NCI-H1105 treated with DMSO at 0.1 percent for 48 hours (cell line): Measurements from ENCODE around the gene IRF4.
"Not testable (repeated sequence)": the region's sequence is repeated elsewhere in the genome, so short reads cannot be mapped to it uniquely, and the experiment has no call there.

Source experiments
- DNase-seq: peaks from one replicate; lab custom pipeline; 2025; lab: John Stamatoyannopoulos, UW

Gene IRF4

DNA sequence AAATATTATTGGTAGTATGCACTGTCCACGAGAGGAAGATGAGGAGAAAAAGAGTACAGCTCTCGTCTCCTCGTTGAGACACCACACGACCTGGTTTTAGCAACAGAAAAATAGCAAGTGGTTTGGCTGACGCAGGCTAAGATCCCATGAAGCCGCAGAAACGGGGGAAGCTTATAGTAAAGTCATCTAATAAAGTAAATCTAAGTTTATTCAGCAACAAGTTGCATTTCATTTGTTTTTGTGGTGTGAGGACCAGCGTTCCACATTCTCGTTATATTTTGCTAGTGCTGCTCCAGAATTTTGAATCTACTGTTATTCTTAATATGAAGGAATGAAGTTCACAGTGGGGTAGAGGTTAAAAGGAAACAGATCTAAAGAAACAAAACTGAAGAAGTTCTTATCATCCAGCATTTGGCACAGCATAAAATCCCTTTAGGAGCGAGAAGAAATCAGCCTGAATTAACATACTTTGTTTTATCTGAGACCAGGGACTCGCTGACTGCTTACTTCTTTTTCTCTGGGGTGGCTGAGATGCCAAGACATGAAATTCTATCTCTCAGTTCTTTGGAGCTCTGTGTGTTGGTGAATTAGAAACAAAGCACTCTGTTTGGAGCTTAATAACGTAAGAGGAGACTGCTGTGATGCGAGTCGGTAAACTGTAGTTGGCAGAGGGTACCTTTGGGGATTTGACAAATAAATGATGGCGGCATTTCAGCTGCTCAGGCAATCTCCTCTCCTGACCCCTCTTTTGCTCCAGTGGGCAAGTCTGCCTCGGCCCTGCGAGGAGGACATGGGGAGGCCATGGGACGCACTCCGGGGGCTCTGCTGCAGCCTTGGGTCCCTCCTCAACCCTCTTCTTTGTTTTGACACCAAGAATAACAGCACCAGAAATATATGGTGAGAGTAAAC is 24.9 kb upstream of the IRF4 start:
- no peak for DNase-seq

DNA sequence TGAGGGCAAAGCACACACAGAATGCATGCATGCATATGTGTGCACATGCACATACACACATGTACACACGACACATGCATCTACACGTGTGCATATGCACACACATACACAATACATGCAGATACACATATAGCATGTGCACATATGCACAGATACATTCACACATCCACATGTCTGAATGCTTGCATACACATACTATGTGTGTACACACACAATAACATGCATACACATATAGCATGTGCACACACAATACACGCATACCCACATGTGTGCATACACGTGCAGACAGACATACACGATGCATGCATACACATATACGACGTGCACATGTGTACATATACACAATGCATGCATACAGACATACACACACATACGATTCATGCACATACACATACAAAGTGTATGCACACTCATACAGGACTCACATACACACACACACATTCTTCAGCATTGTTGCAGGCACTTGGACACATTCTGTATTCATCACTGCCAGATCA is 24.2 kb upstream of the IRF4 start:
- DNase-seq, result no peak

DNA sequence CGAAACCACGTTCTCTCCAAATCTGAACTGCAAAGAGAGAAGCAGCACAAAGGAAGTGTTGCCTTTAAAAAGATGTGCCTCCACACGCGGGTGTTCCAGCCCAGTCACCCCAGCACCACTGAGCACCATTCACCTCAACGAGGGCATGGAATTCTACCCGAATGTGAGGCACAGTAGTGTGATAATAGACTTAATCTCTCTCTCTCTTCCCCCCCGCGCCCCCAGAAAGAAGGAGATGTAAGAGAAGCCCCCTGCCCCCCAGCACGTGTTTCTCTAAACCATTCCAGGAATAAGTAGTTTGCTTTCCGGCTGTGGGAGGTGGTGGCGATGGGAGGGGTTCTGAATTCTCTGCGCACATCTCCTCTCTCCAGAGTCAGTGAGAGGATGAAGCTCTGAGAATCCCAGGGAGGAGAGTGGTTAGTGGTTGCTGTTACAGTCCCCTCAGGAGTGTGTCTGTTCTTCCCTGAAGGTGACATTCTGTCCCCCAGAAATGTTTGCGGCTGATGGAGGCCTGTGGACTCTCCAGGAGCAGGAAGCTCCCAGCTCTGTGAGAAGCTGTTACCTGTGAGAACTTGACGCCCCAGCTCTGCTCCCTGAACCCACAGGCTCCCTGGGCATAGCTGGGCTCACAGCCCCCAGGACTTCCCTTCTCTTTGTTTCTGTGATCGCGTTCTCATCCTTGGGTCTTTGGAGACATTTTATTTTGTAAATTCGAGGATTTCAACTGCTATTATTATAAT is 23.5 kb upstream of the IRF4 start:
- no peak for DNase-seq

DNA sequence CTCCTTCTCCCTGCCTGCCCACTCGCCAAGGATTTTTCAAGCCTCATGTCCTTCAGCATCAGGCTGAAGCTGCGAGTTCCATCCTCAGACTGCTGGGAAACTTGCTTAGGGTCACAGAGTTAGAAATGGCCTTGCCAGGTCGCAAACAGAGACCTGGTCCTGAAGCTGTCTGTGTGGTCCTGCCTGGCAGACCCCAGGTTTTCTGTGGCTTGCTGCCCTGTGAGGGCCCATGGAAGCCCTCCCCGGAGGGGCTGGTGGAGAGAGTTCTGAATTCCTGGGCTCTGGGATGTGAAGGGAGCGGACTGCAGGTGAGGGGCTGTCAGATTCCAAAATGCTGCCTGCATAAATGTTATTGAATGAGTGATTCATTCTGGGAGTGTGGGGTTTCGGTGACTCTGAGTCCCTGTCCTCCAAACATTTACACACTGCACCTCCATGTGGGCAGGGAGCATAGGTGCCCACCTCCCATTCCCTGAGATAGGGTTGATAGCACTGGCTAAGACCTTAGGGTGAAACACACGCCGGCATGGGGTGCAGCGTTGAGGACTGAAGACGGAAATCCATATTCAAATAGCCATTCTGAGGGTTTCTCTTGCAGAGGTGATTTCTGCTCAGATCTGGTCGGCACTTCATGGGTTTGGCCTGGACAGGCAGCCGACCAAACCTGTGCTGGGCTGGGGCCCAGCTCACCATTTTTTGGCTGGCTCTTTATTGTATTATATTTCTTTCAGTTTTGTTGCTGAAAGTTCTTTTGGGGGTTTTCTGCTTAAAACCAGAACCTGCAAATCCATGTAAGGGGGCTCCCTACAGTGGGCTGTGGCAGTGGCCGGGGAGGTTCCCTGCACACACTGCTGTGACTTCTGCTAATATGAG is 21.8 kb upstream of the IRF4 start:
- DNase-seq, result no peak

DNA sequence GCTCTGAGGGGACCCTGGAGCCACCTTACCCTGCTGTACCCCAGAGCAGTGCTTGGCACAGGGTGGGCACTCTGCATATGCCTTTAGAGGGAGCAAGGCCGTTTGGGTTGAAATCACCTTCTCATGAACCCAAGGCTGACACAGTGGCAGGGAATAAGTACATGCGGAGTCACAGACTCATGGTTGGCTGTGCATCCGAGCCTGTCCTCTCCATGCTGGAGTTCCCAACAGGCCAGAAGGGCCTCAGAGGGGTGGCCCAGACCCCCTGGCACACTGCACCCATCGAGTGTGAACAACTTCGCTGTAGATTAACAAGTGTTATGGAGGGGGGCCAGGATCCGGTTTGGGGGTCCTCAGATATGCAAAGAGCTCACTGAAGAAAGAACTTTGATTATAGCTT is 21.0 kb upstream of the IRF4 start:
- DNase-seq, result no peak

DNA sequence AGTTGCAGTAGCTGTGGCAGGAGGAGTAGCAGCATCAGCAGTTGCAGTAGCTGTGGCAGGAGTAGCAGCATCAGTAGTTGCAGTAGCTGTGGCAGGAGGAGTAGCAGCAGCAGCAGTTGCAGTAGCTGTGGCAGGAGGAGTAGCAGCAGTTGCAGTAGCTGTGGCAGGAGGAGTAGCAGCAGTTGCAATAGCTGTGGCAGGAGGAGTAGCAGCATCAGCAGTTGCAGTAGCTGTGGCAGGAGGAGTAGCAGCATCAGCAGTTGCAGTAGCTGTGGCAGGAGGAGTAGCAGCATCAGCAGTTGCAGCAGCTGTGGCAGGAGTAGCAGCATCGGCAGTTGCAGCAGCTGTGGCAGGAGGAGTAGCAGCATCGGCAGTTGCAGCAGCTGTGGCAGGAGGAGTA is 19.7 kb upstream of the IRF4 start:
- DNase-seq, result not testable (repeated sequence)

DNA sequence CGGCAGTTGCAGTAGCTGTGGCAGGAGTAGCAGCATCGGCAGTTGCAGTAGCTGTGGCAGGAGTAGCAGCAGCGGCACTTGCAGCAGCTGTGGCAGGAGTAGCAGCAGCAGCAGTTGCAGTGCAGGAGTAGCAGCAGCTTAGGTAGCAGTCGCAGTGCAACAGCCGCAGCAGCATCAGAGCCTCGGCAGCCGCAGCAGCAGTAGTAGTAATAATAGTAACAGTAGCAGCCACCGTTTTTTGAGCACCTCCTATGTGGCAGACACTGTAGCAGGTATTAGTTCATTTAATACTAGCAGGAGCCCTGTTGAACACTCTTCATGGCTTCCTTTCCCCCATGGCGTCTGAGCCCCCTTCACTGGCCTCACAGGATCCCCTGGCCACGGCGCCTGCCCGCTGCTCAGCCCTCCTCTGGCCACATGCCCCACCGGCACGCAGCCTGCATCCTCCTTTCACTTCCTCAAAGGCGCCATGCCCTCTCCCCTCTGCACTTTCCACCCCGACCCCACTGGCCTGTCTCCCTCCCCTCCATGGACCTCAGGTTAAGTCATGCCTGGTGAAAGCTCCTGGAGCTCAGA is 19.1 kb upstream of the IRF4 start:
- DNase-seq, result no peak

DNA sequence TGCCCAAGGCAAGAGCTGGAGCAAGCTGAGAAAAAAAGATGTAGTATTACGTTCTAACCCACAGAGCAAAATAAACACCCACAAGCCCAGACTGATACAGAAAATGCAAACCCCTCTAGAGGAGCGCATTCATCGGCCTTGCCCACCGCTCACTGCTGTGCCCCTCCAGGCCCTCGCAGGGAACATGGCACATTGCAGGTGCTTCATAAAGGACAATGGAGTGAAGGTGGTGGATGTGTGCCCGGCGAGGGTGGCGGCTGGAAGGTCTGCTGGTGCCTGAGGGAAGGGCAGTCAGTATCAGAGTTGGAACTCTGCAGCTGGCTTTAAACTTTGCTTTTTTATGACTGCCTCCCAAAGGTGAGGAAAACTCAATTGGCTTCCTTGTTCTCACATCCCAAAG is 18.5 kb upstream of the IRF4 start:
- DNase-seq, result no peak

DNA sequence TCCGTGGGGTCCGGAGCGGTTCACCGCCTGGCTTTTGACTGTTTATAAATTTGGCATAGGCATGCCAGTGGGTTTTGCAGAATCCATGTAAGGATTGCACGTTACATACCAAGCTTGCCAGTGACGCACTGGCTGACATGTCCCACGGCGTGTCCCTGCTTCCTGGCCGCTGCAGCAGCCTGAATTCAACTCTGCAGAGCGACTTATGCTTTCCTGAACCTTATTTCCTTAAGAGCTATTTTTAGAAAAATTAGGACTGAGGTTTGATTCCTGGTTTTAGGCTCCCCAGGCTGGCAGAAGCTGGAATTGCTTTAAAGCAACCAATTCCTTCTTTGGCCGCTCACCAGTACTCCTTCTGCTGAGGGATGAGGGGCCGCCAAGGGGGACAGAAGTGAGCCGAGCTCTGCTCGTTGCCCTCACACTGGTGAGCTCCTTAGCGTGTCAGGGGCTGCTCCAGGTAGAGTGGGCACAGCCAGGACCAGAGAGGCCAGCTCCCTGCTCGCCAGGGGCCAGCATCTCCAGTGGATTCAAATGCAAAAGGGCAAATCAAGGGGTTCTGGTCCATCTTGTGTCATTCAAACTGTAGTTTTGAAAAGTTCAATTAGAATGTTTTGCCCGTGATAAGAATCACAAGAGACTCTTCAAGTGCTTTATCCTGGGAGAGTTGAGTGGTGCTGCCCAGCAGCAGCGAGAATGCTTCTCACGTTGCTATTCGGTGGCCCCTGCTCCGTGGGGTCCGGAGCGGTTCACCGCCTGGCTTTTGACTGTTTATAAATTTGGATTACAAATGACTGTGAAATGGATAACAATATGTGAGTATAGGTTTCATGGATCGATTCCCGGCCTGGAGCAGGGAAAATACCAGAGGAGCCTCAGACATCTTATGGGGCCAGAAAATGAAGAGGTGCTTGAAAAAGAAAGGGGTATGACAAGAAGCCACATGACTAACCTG is 17.5 kb upstream of the IRF4 start:
- DNase-seq, result no peak

DNA sequence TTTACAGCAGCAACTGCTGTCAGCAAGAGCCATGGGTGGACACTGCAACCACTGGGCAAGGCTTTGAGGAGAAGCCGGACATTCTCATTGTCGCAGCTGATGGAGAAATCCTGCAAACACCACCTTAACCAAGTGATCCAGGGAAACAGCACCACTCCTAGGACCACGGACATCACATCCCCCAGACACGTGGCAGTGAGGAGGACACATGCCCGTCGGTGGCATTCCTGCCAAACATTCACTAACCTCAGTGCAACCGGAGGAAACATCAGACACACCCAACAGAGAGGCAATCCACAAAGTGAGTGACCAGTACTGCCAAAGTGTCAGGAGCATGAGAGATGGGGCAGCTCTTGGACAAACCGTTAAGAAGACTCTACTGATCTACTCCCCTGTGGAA is 16.6 kb upstream of the IRF4 start:
- DNase-seq, result no peak

DNA sequence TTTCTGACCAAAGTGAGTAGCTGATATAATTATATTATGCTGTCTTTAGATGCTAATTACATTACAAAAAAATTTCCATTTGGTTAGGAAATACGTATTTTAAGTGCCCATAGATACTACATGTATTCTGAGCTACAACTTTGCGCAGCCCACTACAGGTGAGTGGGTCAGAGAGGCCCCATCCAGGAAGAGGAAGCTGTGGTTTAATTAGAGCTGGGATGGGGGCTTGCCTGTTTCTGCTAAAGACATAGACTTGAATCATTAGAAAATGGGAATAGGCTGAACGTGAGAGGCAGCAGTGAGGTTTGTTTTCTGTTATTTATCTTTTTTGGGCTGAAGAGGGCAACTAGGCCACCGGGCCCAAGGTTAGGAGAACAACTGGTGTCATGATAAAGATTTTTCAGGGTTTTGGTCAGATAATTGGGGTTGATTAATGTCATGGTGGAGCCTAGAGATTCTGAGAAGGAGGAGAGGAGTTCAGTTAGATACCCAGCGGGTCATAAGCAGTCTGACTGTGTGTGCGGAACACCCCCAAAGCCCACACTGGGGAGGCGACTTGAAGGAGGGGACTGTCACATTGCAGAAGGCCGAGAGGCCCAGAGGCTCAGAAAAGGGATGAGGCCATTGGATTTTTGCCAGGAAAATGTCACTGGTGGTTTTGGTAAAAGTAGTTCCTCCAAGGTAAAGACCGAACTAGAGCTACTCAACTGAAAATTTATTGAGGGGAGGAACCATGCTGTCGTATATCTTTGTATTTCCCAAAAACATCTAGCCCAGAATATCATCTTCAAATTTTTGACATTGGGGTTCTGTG is 14.5 kb upstream of the IRF4 start:
- DNase-seq, result no peak

DNA sequence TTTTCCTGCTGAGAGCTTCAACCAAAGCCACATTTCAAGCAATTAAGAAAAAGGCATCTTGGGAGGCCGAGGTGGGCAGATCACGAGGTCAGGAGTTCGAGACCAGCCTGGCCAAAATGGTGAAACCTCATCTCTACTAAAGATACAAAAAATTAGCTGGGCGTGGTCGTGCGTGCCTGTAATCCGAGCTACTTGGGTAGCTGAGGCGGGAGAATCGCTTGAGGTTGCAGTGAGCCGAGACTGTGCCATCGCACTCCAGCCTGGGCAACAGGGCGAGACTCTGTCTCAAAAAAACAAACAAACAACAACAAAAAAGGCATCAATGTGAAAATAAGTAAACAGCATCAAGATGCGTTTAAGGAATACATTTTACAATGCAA is 13.9 kb upstream of the IRF4 start:
- DNase-seq, result not testable (repeated sequence)

DNA sequence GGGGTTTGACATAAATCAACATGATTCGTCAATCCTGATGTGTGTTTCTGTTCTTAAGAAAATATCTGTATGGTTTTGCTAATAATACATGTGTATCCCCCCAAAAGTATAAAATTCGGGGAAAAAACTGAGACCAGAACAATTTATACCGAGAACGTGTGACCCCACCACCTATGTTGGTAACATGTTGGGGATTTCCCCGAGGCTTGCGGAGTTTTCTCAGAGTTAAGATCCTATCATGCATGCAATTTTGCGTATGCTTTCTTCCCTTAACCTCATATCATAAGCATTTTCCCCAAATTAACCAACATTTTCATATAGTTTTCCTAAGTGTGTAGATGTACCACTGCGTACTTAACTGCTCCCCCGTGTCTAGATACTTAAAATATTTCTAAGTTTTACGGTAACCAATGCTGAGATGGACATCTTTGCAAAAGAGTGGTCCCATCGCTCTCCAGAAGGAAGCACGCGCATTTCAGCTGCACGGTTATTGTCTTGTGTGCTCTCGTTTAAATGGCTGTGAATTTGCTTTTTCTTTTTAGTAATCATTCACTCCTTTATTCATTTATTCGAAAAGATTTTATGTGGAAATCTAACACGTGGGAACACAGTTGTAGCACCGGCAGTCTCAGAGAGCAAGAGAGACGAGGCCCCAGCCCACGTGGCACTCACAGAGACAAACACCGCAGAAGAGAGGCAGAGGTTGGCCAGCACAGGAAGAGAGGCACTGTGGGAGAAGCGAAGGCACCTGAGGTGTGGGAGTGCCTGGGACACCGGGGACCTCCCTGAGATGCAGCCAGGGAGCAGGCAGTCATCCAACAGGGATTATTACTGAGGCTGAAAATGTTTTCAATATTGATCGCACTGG is 13.2 kb upstream of the IRF4 start:
- DNase-seq, result no peak

DNA sequence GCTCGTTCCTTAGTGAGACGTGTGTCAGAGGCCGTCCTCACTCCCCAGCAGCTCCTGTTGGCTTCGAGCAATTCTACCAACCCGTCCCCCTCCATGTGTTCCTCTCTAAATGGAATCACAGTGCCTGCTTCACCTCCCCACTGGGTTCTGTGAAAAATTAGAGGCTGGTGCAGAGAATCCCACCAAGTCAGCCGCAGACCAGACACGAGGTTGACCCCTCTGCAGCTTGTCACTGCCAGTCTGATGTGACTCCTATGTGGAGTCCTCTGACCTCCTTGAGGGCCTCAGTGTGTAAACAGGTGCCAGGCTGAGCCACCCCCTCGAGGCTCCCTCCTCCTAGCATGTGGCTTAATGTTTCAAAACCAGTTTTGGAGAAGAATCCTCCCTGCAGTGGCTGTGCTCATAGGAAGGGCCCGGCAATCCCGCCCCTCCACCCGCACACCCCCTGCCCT is 12.6 kb upstream of the IRF4 start:
- DNase-seq, result no peak

DNA sequence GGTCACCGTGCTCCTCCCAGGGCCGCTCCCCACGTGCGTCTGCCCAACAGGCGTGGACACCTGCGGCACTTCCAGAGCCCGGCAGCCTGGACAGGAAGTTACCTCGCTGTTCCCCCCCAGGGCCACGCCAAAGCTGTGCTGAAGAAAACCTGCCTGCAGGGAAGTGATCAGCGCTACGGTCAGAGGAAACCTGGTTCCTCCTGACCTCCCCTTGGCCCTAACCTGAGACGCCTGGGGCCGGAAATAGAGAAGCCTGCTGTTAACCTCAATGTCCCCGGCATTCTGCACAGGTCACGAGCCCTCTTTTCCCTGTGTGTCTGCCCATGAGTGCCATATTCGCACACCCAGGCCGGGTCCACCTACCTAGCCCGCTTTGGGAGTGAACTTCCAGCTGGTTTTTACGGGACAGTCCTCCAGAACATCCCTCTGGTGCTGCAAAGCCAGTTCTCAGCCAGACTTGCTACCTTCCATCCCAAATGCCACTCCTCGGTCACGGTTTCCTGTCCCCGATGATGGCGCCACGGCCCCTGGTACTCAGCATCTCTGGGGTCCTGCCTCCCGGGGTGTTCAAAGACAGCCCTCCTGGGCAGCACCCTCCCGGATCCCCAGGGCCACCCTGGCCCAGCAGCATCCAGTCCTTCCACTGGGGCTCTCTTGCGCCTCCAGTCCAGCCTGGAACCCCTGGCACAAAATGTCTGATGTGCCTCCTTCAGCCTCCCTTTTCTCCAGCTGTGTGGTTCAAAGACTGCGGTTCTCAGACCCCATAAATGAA is 12.0 kb upstream of the IRF4 start:
- no peak for DNase-seq

DNA sequence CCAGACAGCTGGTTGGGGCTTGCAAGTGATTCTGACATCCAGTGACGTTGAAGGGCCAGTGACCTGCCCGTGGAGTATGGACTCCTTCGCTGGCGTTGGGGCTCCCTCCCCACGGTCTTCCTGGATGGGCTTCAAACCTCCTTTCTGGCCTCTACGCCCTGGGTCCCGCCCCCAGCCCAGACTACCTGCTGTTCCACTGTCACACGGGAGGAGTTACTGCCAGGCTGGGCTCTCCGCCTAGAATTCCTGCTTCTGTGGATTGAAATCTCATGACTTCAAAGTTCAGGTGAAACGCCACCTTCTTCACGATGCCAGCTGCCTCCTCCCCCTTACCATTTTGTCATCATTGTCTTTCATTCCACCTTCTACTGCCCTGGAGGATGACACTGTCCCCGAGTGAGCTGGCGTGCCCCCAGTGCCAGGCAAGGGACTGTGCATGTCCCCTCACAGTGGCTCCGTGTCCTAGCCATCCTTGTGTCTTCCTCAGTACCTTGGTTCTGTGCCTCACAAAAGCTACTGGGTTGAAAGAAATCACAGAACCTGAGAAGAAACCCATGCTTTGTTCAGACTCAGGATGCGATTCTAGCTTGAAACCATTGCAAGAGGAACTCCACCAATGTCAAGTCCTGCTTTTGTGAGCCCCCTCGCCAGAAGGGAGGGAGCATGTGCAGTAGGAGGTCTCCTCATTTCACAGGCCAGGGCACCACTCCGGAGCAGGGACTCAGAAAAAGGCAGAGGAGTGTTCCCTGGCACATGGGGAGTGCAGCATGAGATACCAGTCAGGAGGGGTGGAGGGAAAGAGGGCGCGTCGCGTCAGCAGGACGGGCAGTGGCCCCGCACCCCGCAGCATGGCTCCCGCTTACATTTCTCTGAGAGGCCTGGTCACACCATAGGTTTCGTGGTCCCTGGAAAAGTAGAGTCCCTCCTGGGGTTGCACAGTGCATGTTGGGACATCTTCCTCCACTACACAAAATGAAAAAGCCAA is 11.0 kb upstream of the IRF4 start:
- DNase-seq, result no peak
